Stimulated activated CD4-positive, alpha-beta T cell treated with anti-CD3 and anti-CD28 coated beads, Interleukin-4, amount 100 ng/mL, for 1 hour (primary cell): ENCODE measurements around the gene SCYGR6.
"Not testable (repeated sequence)": the region's sequence is repeated elsewhere in the genome, so short reads cannot be mapped to it uniquely, and the experiment has no call there.

Source experiments
- DNase-seq: peaks from one replicate; pipeline ENCODE4 v3.0.0-alpha.2; 2020

The SCYGR6 gene, protein sequence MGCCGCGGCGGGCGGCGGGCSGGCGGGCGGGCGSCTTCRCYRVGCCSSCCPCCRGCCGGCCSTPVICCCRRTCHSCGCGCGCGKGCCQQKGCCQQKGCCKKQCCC

DNA sequence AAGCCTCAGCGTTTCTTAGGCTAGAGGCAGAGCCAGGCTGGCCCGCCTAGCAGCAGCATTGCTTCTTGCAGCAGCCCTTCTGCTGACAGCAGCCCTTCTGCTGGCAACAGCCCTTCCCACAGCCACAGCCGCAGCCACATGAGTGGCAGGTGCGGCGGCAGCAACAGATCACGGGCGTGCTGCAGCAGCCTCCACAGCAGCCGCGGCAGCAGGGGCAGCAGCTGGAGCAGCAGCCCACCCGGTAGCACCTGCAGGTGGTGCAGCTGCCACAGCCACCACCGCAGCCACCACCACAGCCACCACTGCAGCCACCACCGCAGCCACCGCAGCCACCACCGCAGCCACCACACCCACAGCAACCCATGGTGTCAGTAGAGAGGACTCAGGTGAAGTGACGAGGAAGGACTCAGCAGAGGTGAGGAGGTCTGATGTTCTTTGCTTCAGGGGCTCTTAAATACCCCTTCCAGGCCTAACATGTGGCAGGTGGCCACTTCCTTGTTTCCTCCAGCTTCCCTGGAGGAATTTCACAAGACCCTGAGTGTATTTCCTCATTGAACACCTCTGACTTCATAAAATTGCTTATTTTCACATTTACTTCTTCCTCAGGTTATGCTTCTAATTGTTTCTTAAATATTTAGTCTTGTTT, at the start of gene SCYGR6:
Gene SCYGR6 (minus strand): TSS at position 364 of the 646 bp plus-strand sequence. CDS start 0 bp downstream, at position 364.
- DNase-seq, result no peak

DNA sequence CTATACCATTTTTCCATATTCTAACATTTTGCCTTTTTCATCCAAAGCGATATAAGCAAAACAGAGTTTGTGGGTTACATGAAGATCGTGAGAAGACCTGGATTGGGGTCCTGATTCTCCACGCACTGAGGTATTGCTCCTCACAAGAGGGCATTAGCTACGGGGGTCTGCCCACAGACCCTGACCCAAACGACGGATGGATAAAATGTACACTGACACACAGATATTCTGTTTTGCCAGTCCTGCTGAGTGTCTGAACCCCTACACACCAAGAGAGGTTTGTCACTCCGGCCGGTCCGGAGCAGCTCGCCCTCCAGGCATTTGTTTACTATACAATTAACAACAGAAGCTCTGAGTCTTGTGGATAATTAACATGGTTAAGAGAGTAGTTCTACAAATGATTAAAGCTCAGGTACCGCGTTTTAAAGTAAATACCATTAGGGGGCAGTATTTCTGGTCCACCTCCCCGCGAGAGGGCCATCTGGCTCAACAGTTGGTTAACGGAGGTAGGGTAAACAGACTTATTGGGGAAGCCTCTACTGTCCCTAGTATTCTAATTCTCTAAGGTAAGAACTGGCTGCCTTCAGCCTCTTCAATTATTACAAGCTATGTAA, 49.6 kb upstream of the SCYGR6 start:
- DNase-seq, result no peak

DNA sequence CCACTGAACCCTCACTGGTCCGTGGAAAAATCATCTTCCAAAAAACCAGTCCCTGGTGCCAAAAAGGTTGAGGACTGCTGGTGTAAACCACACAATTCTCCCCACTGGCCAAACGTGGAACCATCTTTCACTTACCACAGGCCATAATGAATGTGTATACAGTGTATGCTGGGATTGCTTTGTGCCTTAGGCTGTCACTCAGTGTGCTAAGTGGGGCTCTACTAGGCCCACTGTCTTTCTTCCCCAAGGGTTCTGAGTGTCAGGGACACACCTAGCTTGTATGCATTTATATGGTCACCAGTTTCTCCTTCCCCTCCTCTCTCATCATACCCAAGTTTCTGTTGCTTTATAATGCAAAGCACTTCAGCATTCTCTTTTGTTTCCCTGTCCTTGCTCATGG, 48.4 kb upstream of the SCYGR6 start:
- DNase-seq, result no peak

GRCh38 chr2:227772197-227772661, 47.7 kb upstream of the SCYGR6 start:
- no peak for DNase-seq

GRCh38 chr2:227767830-227768229, 43.3 kb upstream of the SCYGR6 start:
- no peak for DNase-seq

GRCh38 chr2:227766373-227766883, 41.9 kb upstream of the SCYGR6 start:
- peak; percentile 58 for DNase-seq

- no peak for DNase-seq
Measured at GRCh38 chr2:227765788-227766372, 41.3 kb upstream of the SCYGR6 start.

GRCh38 chr2:227761740-227762476, 37.4 kb upstream of the SCYGR6 start:
- DNase-seq, result no peak

DNA sequence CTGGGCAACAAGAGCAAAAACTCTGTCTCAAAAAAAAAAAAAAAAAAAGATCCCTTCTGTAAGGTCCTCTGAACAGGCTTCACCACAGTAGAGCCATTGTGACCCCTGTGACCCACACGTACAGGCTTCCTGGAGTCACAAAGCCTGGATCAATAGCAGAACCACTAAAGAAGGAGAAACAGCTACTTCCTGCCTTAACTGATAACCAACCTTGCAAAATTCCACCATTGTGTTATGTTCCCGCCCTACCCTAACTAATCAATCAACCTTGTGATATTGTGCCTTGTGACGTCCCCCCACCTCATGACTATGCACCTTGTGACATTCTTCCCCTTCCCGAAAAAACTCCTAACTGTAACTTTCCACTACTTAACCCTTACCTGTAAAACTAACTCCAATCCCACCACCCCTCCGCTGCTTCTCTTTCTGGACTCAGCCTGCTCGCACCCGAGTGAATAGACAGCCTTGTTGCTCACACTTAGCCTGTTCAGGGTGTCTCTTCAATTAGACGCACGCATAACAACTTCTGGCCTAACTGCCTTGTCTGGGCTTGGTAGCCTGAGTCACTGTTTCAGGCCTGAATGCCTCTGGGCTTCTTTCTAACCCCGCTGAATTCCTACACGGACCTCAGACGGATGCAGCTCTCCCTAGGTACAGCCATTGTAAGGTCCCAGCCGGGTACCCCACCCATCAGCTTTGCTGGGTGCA, 35.0 kb upstream of the SCYGR6 start:
- no peak for DNase-seq

DNA sequence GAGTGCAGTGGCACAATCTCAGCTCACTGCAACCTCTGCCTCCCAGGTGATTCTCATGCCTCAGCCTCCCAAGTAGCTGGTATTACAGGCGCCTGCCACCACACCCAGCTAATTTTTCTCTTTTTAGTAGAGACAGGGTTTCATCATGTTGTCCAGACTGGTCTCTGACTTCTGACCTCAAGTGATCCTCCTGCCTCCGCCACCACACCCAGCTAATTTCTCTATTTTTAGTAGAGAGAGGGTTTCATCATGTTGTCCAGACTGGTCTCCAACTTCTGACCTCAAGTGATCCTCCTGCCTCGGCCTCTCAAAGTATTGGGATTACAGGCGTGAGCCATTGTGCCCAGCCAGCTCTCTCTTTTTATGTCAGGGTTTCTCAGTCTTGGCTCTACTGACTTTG, 31.7 kb upstream of the SCYGR6 start:
- DNase-seq, result not testable (repeated sequence)

- DNase-seq, result no peak
Measured at GRCh38 chr2:227748079-227748478, 23.5 kb upstream of the SCYGR6 start.

- DNase-seq, result no peak
Measured at GRCh38 chr2:227745594-227745993, 21.0 kb upstream of the SCYGR6 start, which contains the start of gene SCYGR8. Gene SCYGR8, plus strand, starts transcription at chr2:227745894. Its CDS starts 0 bp downstream, at chr2:227745894.

- DNase-seq, result not testable (repeated sequence)
Measured at GRCh38 chr2:227740705-227741104, 16.1 kb upstream of the SCYGR6 start.

DNA sequence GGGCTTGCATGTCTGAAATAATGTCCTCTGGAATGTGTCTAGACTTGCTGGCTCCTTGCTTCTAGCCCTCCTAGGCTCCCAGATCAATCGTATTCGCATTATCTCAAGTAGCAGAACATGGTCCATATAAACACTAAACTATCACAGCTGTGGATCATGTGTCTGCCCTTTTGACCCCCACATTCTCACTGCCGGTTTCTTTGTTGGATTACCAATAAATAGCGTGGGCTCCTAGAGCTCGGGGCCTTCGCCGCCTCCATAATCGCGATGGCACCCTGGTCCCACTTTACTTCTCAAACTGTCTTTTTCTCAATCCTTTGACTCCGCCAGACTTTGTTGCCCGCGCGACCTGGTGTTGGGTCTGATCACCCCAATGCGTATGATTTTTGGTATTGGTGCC, 14.8 kb upstream of the SCYGR6 start:
- DNase-seq, result no peak

GRCh38 chr2:227728035-227728434, 3.5 kb upstream of the SCYGR6 start, which contains the start of gene SCYGR7:
Gene SCYGR7, plus strand, starts transcription at chr2:227728335. Its CDS starts 0 bp downstream, at chr2:227728335.
- DNase-seq, result no peak

DNA sequence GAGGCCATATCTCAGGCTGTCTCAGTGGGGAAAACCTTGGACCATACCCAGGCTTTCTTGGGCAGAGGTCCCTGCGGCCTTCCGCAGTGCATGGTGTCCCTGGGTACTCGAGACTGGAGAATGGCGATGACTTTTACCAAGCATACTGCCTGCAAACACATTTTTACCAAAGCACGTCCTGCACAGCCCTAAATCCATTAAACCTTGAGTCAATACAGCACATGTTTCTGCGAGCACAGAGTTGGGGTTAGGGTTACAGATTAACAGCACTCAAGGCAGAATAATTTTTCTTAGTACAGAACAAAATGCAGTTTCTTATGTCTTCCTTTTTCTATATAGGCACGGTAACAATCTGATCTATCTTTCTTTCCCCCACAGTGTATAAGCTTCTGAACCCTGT, 1.7 kb downstream of the SCYGR6 start:
- not testable (repeated sequence) for DNase-seq

- no peak for DNase-seq
Measured at GRCh38 chr2:227720680-227721079, 3.9 kb downstream of the SCYGR6 start.

DNA sequence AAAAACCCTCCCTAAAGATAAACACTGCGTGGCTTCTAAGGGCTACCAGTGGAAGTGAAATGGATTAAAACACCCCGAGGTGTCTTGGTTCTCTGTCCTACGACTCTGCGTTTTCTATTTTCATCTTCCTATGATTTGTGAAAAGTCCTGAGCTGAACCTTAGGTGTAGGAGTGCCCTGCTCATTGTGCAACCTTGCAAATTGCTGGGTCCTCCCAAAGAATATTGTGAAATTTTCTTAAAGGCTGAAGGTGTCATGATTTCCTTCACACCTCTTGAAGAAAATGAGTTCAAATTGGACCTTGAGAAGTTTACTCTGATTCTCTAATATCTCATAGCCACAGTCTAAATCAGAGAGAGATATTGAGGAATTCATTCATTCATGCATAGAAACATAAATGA, 4.9 kb downstream of the SCYGR6 start:
- no peak for DNase-seq

GRCh38 chr2:227717687-227718567, 6.6 kb downstream of the SCYGR6 start, which contains the start of gene SLC19A3:
Gene SLC19A3, minus strand, starts transcription at chr2:227718028. Its CDS starts 15,710 bp downstream, at chr2:227702318.
- no peak for DNase-seq

- no peak for DNase-seq
Measured at GRCh38 chr2:227716501-227716900, 8.1 kb downstream of the SCYGR6 start.

DNA sequence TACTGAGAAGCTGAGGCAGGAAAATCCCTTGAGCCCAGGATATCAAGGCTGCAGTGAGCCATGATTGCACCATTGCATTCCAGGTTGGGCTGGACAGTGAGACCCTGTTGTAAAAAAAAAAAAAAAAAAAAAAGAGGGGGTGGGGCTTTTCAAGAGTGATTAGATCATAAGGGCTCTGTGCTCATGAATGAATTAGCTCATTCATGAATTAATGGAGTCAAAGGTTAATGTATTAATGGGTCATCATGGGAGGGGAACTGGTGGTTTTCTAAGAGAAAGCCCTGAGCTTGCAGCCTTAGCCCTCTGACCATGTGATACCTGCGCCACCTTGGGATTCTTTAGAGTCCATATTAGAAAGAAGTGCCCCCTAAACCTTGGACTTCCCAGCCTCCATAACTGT, 11.3 kb downstream of the SCYGR6 start:
- DNase-seq, result no peak
